CD4-positive, alpha-beta memory T cell (primary cell): Measurements from ENCODE around the gene GLIS1. TPM values are rescaled to one million over a fixed set of nuclear protein-coding genes. Genes with fewer than 3 reads are reported as not detected.

Experiments used
- CTCF ChIA-PET: fragments of 350-600 bp; sonication (Branson Sonifier 250); formaldehyde crosslinking; loops from one replicate; lab custom pipeline; 2021; ENCODE audit warnings: inconsistent platforms; ENCODE audit not compliant: partially characterized antibody; lab: Charles Lee
- POLR2A ChIA-PET: fragments of 350-600 bp; sonication (Branson Sonifier 250); formaldehyde crosslinking; loops from one replicate; lab custom pipeline; 2021; ENCODE audit not compliant: partially characterized antibody; lab: Charles Lee
- DNase-seq, 5 donors: peaks; one replicate each; pipeline versions ENCODE4 v3.0.0 to v3.0.0-alpha.2; 2020 to 2022; ENCODE audit warnings: mixed read lengths in 1 of 5
- H3K27ac ChIP-seq: one replicate; pipeline ENCODE4 v1.7.0; 2013; ENCODE audit warnings: low read depth, low read length
- H3K27me3 ChIP-seq: 2 replicates; pipeline ENCODE4 v1.7.0; 2013; ENCODE audit warnings: mild to moderate bottlenecking, low read length, moderate library complexity; ENCODE audit not compliant: insufficient read depth
- H3K36me3 ChIP-seq: 2 replicates; pipeline ENCODE4 v1.7.0; 2013; ENCODE audit warnings: mild to moderate bottlenecking, low read length, moderate library complexity; ENCODE audit not compliant: insufficient read depth
- H3K4me1 ChIP-seq: 2 replicates; pipeline ENCODE4 v1.7.0; 2013; ENCODE audit warnings: mild to moderate bottlenecking, low read length, moderate library complexity; ENCODE audit not compliant: insufficient read depth
- H3K4me3 ChIP-seq, 2 donors: one replicate each; pipeline ENCODE4 v1.7.0; 2013; ENCODE audit warnings: low read length in 2 of 2, mild to moderate bottlenecking in 1 of 2
- H3K9me3 ChIP-seq, 2 donors: one replicate each; pipeline ENCODE4 v1.7.0; 2013; ENCODE audit warnings: low read length in 2 of 2, control low read depth in 1 of 2; ENCODE audit not compliant: control insufficient read depth in 1 of 2
- H3K27ac Mint-ChIP-seq, 7 donors: one replicate each; pipeline ENCODE4 v1.8.0; 2020 to 2021; ENCODE audit warnings: mixed read lengths in 7 of 7, mild to moderate bottlenecking in 6 of 7, inconsistent platforms in 3 of 7, moderate library complexity in 3 of 7
- H3K27me3 Mint-ChIP-seq, 2 donors: one replicate each; pipeline ENCODE4 v1.8.0; 2020 to 2021; ENCODE audit warnings: mixed read lengths in 2 of 2
- H3K36me3 Mint-ChIP-seq, 2 donors: one replicate each; pipeline ENCODE4 v1.8.0; 2020 to 2021; ENCODE audit warnings: mixed read lengths in 2 of 2, inconsistent platforms in 1 of 2, mild to moderate bottlenecking in 1 of 2
- H3K4me1 Mint-ChIP-seq, 4 donors: one replicate each; pipeline ENCODE4 v1.8.0; 2020 to 2021; ENCODE audit warnings: mixed read lengths in 4 of 4, mild to moderate bottlenecking in 1 of 4
- H3K4me3 Mint-ChIP-seq, 8 donors: one replicate each; pipeline ENCODE4 v1.8.0; 2020 to 2021; ENCODE audit warnings: mixed read lengths in 8 of 8, mild to moderate bottlenecking in 7 of 8, moderate library complexity in 6 of 8, inconsistent platforms in 3 of 8
- H3K9me3 Mint-ChIP-seq, 8 donors: one replicate each; pipeline ENCODE4 v1.8.0; 2020 to 2021; ENCODE audit warnings: mixed read lengths in 8 of 8, mild to moderate bottlenecking in 5 of 8, inconsistent platforms in 3 of 8, moderate library complexity in 1 of 8
- intact Hi-C: fragments of 100-400 bp; cut with micrococcal nuclease; formaldehyde crosslinking; loops from one replicate; pipeline ENCODE4 v1.15.1; 2023
- polyA plus RNA-seq, 2 donors: library from polyadenylated mRNA; unstranded; fragments of 300-500 nt; fragmentation: Illumina TruSeq; gene quantifications; one replicate each; pipeline ENCODE4 v1.2.3, GENCODE V29; 2021
- total RNA-seq, 2 experiments: library from RNA; stranded (reverse); gene quantifications; one replicate each; pipeline ENCODE4 v1.2.3, GENCODE V29; 2021

Gene GLIS1
- total and polyA plus RNA-seq, 4 experiments from 2014 or later: not detected

DNA sequence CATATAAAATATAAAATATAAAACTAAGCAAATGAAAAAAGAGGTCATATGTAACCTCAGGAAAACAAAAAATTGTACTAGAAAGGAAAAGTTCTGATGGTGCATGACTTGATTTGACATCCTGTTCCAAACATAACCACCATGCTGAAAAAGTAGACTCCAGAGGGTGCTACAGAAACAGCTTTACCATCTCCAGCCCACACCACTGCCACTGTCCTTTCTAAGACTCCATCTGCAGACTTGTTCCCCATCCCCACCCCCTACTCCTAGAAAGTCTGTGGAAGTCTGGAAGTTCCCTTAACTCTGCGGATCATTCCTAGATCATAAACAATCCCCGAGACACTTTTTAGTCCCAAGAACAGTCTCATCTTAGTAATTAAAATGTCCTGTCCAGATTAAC lies 20.5 kb downstream of the GLIS1 start:
- ChIA-PET CTCF (no interaction called here), POLR2A (no interaction called here)
- no peaks in the 10 kb centered on the region for H3K4me1 Mint-ChIP-seq
- H3K27ac Mint-ChIP-seq: no peak overlapping the region
- H3K27me3 ChIP-seq: no peaks in the 10 kb centered on the region
- H3K4me1 ChIP-seq: no peaks in the 10 kb centered on the region
- intact Hi-C loops: no loop called here
- no peaks in the 10 kb centered on the region for H3K36me3 Mint-ChIP-seq
- H3K27ac ChIP-seq: no peak overlapping the region
- H3K9me3 Mint-ChIP-seq: no peaks in the 10 kb centered on the region
- peaks cover 2% of the 10 kb centered on the region in 2 donors for H3K27me3 Mint-ChIP-seq
- no peak for DNase-seq
- H3K4me3 ChIP-seq: no peak overlapping the region
- H3K9me3 ChIP-seq: no peaks in the 10 kb centered on the region
- H3K4me3 Mint-ChIP-seq: no peak overlapping the region
- H3K36me3 ChIP-seq: no peaks in the 10 kb centered on the region

GRCh38 chr1:53717025-53717804 lies 21.7 kb downstream of the GLIS1 start:
- no peak overlapping the region for H3K27ac Mint-ChIP-seq
- H3K4me1 ChIP-seq: no peaks in the 10 kb centered on the region
- intact Hi-C loops: no loop called here
- no peaks in the 10 kb centered on the region for H3K9me3 ChIP-seq
- H3K27me3 ChIP-seq: no peaks in the 10 kb centered on the region
- H3K27me3 Mint-ChIP-seq: peaks cover 5 to 7% of the 10 kb centered on the region in 2 donors
- H3K9me3 Mint-ChIP-seq: peaks cover 0 to 3% (median 0%) of the 10 kb centered on the region in 8 donors
- no peak overlapping the region for H3K27ac ChIP-seq
- H3K4me1 Mint-ChIP-seq: no peaks in the 10 kb centered on the region
- CTCF ChIA-PET: no interaction called here
- H3K36me3 ChIP-seq: no peaks in the 10 kb centered on the region
- DNase-seq: no peak
- POLR2A ChIA-PET: no interaction called here
- H3K4me3 ChIP-seq: no peak overlapping the region
- no peak overlapping the region for H3K4me3 Mint-ChIP-seq
- no peaks in the 10 kb centered on the region for H3K36me3 Mint-ChIP-seq

GRCh38 chr1:53716150-53716549 lies 22.8 kb downstream of the GLIS1 start:
- Mint-ChIP-seq H3K4me1 (no peaks in the 10 kb centered on the region), H3K4me3 (no peak overlapping the region), H3K27me3 (peaks cover 5 to 7% of the 10 kb centered on the region in 2 donors), H3K9me3 (peaks cover 0 to 3% (median 0%) of the 10 kb centered on the region in 8 donors), H3K27ac (no peak overlapping the region), H3K36me3 (no peaks in the 10 kb centered on the region)
- H3K27ac ChIP-seq: no peak overlapping the region
- CTCF ChIA-PET: no interaction called here
- H3K4me1 ChIP-seq: no peaks in the 10 kb centered on the region
- no peaks in the 10 kb centered on the region for H3K36me3 ChIP-seq
- no peak for DNase-seq
- no peaks in the 10 kb centered on the region for H3K9me3 ChIP-seq
- H3K4me3 ChIP-seq: no peak overlapping the region
- intact Hi-C loops: no loop called here
- POLR2A ChIA-PET: no interaction called here
- no peaks in the 10 kb centered on the region for H3K27me3 ChIP-seq

DNA sequence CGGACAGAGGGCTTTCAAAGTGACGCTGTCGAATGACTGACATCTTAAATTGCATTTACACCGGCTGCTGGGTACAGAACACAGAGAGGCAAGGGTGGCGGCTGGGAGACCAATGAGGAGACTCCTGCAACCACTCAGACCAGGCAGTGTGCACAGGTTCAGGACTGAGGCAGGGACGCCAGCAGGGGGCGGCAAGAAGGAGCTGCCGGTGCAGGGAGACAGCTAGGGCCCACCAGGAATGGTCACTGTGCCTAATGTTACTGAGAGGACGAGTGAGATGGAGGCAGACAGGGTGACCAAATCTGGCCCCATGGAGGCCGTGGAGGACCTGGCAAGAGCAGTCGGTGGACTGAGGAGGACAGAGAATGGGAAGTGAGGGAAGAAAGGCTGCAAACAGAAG lies 23.5 kb downstream of the GLIS1 start:
- H3K27ac Mint-ChIP-seq: no peak overlapping the region
- no peak overlapping the region for H3K4me3 ChIP-seq
- no peaks in the 10 kb centered on the region for H3K36me3 Mint-ChIP-seq
- CTCF ChIA-PET: no interaction called here
- intact Hi-C loops: no loop called here
- H3K4me3 Mint-ChIP-seq: no peak overlapping the region
- H3K36me3 ChIP-seq: no peaks in the 10 kb centered on the region
- peaks cover 5 to 7% of the 10 kb centered on the region in 2 donors for H3K27me3 Mint-ChIP-seq
- H3K9me3 Mint-ChIP-seq: peaks cover 0 to 3% (median 0%) of the 10 kb centered on the region in 8 donors
- no peaks in the 10 kb centered on the region for H3K4me1 Mint-ChIP-seq
- no peaks in the 10 kb centered on the region for H3K9me3 ChIP-seq
- POLR2A ChIA-PET: no interaction called here
- H3K27me3 ChIP-seq: no peaks in the 10 kb centered on the region
- DNase-seq: no peak
- H3K4me1 ChIP-seq: no peaks in the 10 kb centered on the region
- H3K27ac ChIP-seq: no peak overlapping the region

GRCh38 chr1:53712276-53712675 lies 26.7 kb downstream of the GLIS1 start:
- H3K9me3 Mint-ChIP-seq: peaks cover 0 to 3% (median 0%) of the 10 kb centered on the region in 8 donors
- Histone ChIP-seq H3K4me3 (no peak overlapping the region), H3K27ac (no peak overlapping the region), H3K4me1 (no peaks in the 10 kb centered on the region), H3K36me3 (no peaks in the 10 kb centered on the region), H3K9me3 (no peaks in the 10 kb centered on the region), H3K27me3 (no peaks in the 10 kb centered on the region)
- H3K4me1 Mint-ChIP-seq: no peaks in the 10 kb centered on the region
- H3K27me3 Mint-ChIP-seq: peaks cover 2 to 5% of the 10 kb centered on the region in 2 donors
- POLR2A ChIA-PET: no interaction called here
- CTCF ChIA-PET: no interaction called here
- no peak overlapping the region for H3K4me3 Mint-ChIP-seq
- no peak for DNase-seq
- H3K36me3 Mint-ChIP-seq: no peaks in the 10 kb centered on the region
- H3K27ac Mint-ChIP-seq: no peak overlapping the region
- intact Hi-C loops: no loop called here

- POLR2A ChIA-PET: no interaction called here
- intact Hi-C loops: no loop called here
- no peak for DNase-seq
- Mint-ChIP-seq H3K4me1 (no peaks in the 10 kb centered on the region), H3K36me3 (no peaks in the 10 kb centered on the region), H3K27ac (no peak overlapping the region), H3K27me3 (peaks cover 4 to 8% of the 10 kb centered on the region in 2 donors), H3K9me3 (peaks cover 0 to 3% (median 0%) of the 10 kb centered on the region in 8 donors), H3K4me3 (no peak overlapping the region)
- CTCF ChIA-PET: no interaction called here
- Histone ChIP-seq H3K4me1 (no peaks in the 10 kb centered on the region), H3K4me3 (no peak overlapping the region), H3K27me3 (no peaks in the 10 kb centered on the region), H3K9me3 (no peaks in the 10 kb centered on the region), H3K27ac (no peak overlapping the region), H3K36me3 (no peaks in the 10 kb centered on the region)
These were observed 28.4 kb downstream of the GLIS1 start for GRCh38 chr1:53710584-53710983.

- Histone ChIP-seq H3K4me3 (no peak overlapping the region), H3K27ac (no peak overlapping the region), H3K4me1 (no peaks in the 10 kb centered on the region), H3K27me3 (no peaks in the 10 kb centered on the region), H3K36me3 (no peaks in the 10 kb centered on the region), H3K9me3 (no peaks in the 10 kb centered on the region)
- no peaks in the 10 kb centered on the region for H3K4me1 Mint-ChIP-seq
- H3K36me3 Mint-ChIP-seq: no peaks in the 10 kb centered on the region
- no peak overlapping the region for H3K27ac Mint-ChIP-seq
- intact Hi-C loops: no loop called here
- no peak overlapping the region for H3K4me3 Mint-ChIP-seq
- DNase-seq: no peak
- peaks cover 0 to 3% (median 0%) of the 10 kb centered on the region in 8 donors for H3K9me3 Mint-ChIP-seq
- peaks cover 10 to 17% of the 10 kb centered on the region in 2 donors for H3K27me3 Mint-ChIP-seq
- CTCF ChIA-PET: no interaction called here
- POLR2A ChIA-PET: no interaction called here
These were observed 30.3 kb downstream of the GLIS1 start for GRCh38 chr1:53708687-53709086.
